H1 (cell line): ENCODE data around the gene YPEL4. TPM values are rescaled to one million over a fixed set of nuclear protein-coding genes. Genes with fewer than 3 reads are reported as not detected.

Experiments used
- CBX5 ChIP-seq: fragments of 300-800, 300-1000 bp; sonication (generic); IDR thresholded peaks from 2 replicates; pipeline ENCODE4 v1.7.1; 2016; ENCODE audit warnings: antibody characterized with exemption, low read length, low read depth
- CBX8 ChIP-seq: fragments of 300-800, 300-1000 bp; sonication (generic); IDR thresholded peaks from 2 replicates; pipeline ENCODE4 v1.7.1; 2016; ENCODE audit warnings: low read depth, low read length, borderline replicate concordance
- CHD1 ChIP-seq: IDR thresholded peaks from 2 replicates; pipeline ENCODE4 v1.6.1; 2012; ENCODE audit warnings: low read depth, low read length, improper control_type of control experiment
- CHD2 ChIP-seq: IDR thresholded peaks from 2 replicates; pipeline ENCODE4 v1.6.1; 2012; ENCODE audit warnings: low read length, improper control_type of control experiment
- CREB1 ChIP-seq: IDR thresholded peaks from 2 replicates; pipeline ENCODE4 v1.6.1; 2012; ENCODE audit warnings: inconsistent platforms
- CTBP2 ChIP-seq: IDR thresholded peaks from 2 replicates; pipeline ENCODE4 v1.7.0; 2011; ENCODE audit warnings: borderline replicate concordance, mild to moderate bottlenecking, moderate library complexity, mixed read lengths, low read length; ENCODE audit not compliant: insufficient read depth, insufficient read length
- EGR1 ChIP-seq: IDR thresholded peaks from 2 replicates; pipeline ENCODE4 v1.6.1; 2011; ENCODE audit warnings: low read depth, low read length, borderline replicate concordance
- HDAC6 ChIP-seq: IDR thresholded peaks from one replicate; pipeline ENCODE4 v1.7.1; 2012; ENCODE audit warnings: low read depth, mild to moderate bottlenecking, inconsistent platforms, low read length, moderate library complexity
- JUND ChIP-seq: IDR thresholded peaks from 2 replicates; pipeline ENCODE4 v1.6.1; 2011; ENCODE audit warnings: mild to moderate bottlenecking, improper control_type of control experiment, low read length
- KDM1A ChIP-seq: fragments of 200-600, 300-600 bp; sonication (generic); IDR thresholded peaks from 2 replicates; pipeline ENCODE4 v1.7.1; 2016; ENCODE audit warnings: mild to moderate bottlenecking, low read length, borderline replicate concordance
- KDM4A ChIP-seq: IDR thresholded peaks from one replicate; pipeline ENCODE4 v1.7.1; 2012; ENCODE audit warnings: low read depth, mild to moderate bottlenecking, moderate library complexity, low read length, inconsistent platforms; ENCODE audit not compliant: severe bottlenecking
- NRF1 ChIP-seq: IDR thresholded peaks from 2 replicates; pipeline ENCODE4 v1.6.1; 2011; ENCODE audit warnings: mild to moderate bottlenecking, low read depth, low read length, improper control_type of control experiment
- PHF8 ChIP-seq: fragments of 200-600 bp; sonication (generic); conservative IDR thresholded peaks from 2 replicates; pipeline ENCODE4 v1.7.1; 2012; ENCODE audit warnings: low read depth, mild to moderate bottlenecking, inconsistent platforms, low read length, moderate library complexity
- RNF2 ChIP-seq: fragments of 200-900, 300-1000 bp; sonication (generic); IDR thresholded peaks from 2 replicates; pipeline ENCODE4 v1.7.1; 2016; ENCODE audit warnings: borderline replicate concordance, low read depth, mild to moderate bottlenecking, antibody characterized with exemption, low read length; ENCODE audit not compliant: poor library complexity, severe bottlenecking; ENCODE audit errors: missing control alignments
- SAP30 ChIP-seq: fragments of 300-600 bp; sonication (generic); IDR thresholded peaks from 2 replicates; pipeline ENCODE4 v1.7.1; 2012; ENCODE audit warnings: low read length, moderate library complexity, mild to moderate bottlenecking, inconsistent platforms; ENCODE audit not compliant: insufficient read depth, insufficient replicate concordance
- SIN3A ChIP-seq, 2 experiments: IDR thresholded peaks in 1 of 2; conservative IDR thresholded peaks in 1 of 2; 2 replicates each; pipeline ENCODE4 v1.6.1; 2011 to 2012; ENCODE audit warnings: low read length in 2 of 2, improper control_type of control experiment in 1 of 2, low read depth in 1 of 2, mild to moderate bottlenecking in 1 of 2
- SP4 ChIP-seq: IDR thresholded peaks from 2 replicates; pipeline ENCODE4 v1.6.1; 2012; ENCODE audit warnings: low read length, inconsistent platforms
- SRF ChIP-seq: IDR thresholded peaks from 2 replicates; pipeline ENCODE4 v1.6.1; 2011; ENCODE audit warnings: mild to moderate bottlenecking, low read depth, low read length, moderate library complexity
- TEAD4 ChIP-seq: IDR thresholded peaks from 2 replicates; pipeline ENCODE4 v1.6.1; 2012; ENCODE audit warnings: low read depth, low read length, inconsistent platforms, mixed read lengths
- USF2 ChIP-seq: IDR thresholded peaks from 2 replicates; pipeline ENCODE4 v1.6.1; 2011; ENCODE audit warnings: low read length, improper control_type of control experiment
- ZNF274 ChIP-seq: IDR thresholded peaks from 2 replicates; pipeline ENCODE4 v1.7.0; 2012; ENCODE audit warnings: low read length, borderline replicate concordance; ENCODE audit errors: extremely low read depth
- polyA plus RNA-seq, 7 experiments: library from polyadenylated mRNA; depleted of rRNA in 3 of 7; stranded (reverse) in 5 of 7; unstranded in 2 of 7; fragments of >200 nt in 5 of 7; fragments of 200-250 nt in 2 of 7; gene quantifications; 1 replicate in 5 of 7; 2 replicates in 1 of 7; 4 replicates in 1 of 7; pipeline versions ENCODE4 v1.2.1 to v1.2.3, GENCODE V29; 2011 to 2013; ENCODE audit warnings: missing spikeins in 2 of 7, mixed read lengths in 2 of 7
- total RNA-seq: library from RNA; stranded (reverse); fragmentation: NEBNext Ultra II Directional; extraction: Animal tissue kit (Norgen Biotek cat#: 25700); gene quantifications from 2 replicates; pipeline ENCODE4 v1.2.1, GENCODE V29; 2021
- TF ChIP-seq, protein P1 (sequence below): IDR thresholded peaks from 2 replicates; pipeline ENCODE4 v1.6.1; 2012; ENCODE audit warnings: inconsistent platforms

YPEL4 gene
- total and polyA plus RNA-seq, 2 of the 8 experiments (the other 6 are each of a cell fraction or from before 2014, with no cell fraction given) = 0.13 to 0.38 TPM

DNA sequence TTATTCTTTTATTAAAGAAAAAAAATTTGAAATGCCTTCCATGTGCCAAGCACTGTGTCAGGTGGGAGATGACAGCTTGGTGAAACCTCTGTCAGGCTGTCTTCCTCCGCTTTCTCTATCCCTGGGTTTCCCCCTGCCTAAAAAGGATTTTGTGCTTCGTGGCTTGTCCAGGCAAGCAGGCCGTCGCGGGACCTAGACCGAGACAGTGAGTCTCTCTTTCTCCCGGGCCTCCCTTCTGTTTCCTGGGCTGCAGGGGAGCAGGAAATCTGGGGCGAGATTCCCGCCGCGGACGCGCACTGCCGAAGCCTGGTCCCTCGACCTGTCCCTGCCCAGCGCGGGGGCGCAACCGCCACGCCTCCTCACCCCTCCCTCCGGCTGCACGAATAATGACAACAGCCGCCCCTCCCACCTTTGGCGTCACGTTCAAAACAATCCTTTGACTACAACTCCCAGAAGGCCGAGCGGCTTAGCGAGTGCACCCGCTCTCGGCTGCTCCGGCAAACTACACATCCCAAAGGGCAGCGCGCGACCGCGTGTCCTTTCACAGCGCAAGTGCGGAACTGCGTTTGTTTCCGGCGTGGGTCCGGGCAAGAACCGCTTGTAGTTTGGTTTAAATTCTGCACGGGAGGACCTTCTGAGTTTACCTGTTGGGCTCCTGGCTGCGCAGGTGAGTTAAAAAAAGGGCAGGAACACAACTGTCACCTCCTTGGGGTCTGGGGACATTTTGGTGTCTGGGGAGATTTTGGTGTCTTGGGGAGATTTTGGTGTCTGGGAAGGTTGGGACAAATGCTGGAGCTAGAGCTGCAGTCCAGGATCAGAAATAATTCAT is 7.7 kb upstream of the YPEL4 start, which contains the start of gene CLP1 (continued):
- TF ChIP-seq CBX8 = no peak
- TF ChIP-seq NRF1 = peak; percentile 28; the same call in 1 of the 2 replicates
- TF ChIP-seq SAP30 = peak; percentile 96
- no peak for TF ChIP-seq SRF
- TF ChIP-seq EGR1 = peak; percentile 95
- peak; percentile 65 to 98; a peak in 3 of 4 replicates for TF ChIP-seq SIN3A (conservative IDR thresholded peaks at IDR 0.05 in 1 of 2, IDR thresholded peaks at IDR 0.05 in 1 of 2; ENCODE audit: low read depth in 1 of 2, low read length in 2 of 2)
- no peak for TF ChIP-seq ZNF274
- TF ChIP-seq, protein P1, sequence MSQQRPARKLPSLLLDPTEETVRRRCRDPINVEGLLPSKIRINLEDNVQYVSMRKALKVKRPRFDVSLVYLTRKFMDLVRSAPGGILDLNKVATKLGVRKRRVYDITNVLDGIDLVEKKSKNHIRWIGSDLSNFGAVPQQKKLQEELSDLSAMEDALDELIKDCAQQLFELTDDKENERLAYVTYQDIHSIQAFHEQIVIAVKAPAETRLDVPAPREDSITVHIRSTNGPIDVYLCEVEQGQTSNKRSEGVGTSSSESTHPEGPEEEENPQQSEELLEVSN = peak; percentile 37
- TF ChIP-seq JUND = peak; percentile 17; the same call in 1 of the 2 replicates
- peak; percentile 35 for TF ChIP-seq USF2
- TF ChIP-seq RNF2 = no peak
- TF ChIP-seq CHD2 = peak; percentile 97
- TF ChIP-seq SP4 = 0 out of 2 replicates have a peak, but pooled peaks have one; percentile 45
- TF ChIP-seq KDM4A = peak; percentile 96
- TF ChIP-seq CTBP2 = no peak
- no peak for TF ChIP-seq HDAC6
- TF ChIP-seq KDM1A = no peak
- TF ChIP-seq CBX5 = no peak
- no peak for TF ChIP-seq CHD1
- no peak for TF ChIP-seq TEAD4
- TF ChIP-seq PHF8 = peak; percentile 66
- TF ChIP-seq CREB1 = peak; percentile 88
